Astrocyte of the hippocampus (primary cell): ENCODE measurements around the gene CFAP410.
"Not testable (repeated sequence)": the region's sequence is repeated elsewhere in the genome, so short reads cannot be mapped to it uniquely, and the experiment has no call there.

Experiments used
- DNase-seq: peaks from one replicate; pipeline ENCODE4 v3.0.0; 2011; ENCODE audit warnings: low read depth, low spot score

The CFAP410 gene

DNA sequence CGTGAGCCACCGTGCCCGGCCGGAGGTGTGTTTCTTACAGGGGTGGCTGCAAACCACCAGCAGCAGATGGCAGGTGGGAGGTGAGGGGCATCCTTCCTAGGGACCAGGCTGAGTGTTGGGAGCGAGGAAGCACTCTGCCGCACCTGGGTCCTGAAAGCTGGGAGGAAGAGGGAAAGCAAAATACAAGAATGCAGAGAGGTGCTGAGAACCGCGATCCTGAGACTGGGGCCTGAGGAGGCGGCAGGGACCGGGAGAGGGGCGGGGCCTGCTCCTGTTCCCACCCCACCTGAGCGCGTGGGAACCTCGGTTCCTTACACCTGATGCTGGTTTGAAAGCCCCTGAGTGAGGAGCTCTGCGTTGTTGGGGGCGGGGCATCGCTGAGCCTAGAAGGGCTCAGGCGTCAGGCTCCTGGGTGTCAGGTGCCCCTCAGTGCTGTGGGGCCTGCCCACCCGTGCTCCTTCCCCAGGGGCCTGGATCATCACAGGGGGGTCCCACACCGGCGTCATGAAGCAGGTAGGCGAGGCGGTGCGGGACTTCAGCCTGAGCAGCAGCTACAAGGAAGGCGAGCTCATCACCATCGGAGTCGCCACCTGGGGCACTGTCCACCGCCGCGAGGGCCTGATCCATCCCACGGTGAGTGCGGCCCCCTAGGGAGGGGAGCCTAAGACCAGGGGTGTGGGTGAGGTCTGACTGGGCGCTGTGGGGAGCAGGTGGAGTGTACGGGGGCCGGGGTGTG, 29.7 kb upstream of the CFAP410 start:
- no peak for DNase-seq

DNA sequence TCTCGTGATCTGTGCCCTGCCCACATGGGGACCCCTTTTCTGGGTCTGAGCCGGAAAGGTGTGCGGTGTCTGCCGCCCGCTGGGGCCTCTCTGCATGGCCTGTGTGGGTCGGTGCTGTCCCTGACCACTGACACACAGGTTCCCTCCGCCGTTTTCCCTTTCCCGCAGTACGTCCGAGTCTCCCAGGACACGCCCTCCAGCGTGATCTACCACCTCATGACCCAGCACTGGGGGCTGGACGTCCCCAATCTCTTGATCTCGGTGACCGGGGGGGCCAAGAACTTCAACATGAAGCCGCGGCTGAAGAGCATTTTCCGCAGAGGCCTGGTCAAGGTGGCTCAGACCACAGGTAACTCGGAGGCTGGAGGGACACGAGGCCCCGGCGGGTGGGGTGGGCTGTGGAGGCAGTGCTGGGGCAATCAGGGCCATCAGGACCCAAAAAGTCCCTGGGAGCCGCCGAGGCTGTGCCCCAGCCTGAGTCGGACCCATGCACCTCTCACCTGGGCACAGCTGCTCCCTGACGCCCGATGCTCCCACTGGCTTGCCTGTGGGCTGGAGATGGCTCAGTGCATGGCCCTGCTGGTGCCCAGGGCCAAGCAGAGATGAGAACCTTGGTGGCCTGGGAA, 27.5 kb upstream of the CFAP410 start:
- DNase-seq: no peak

DNA sequence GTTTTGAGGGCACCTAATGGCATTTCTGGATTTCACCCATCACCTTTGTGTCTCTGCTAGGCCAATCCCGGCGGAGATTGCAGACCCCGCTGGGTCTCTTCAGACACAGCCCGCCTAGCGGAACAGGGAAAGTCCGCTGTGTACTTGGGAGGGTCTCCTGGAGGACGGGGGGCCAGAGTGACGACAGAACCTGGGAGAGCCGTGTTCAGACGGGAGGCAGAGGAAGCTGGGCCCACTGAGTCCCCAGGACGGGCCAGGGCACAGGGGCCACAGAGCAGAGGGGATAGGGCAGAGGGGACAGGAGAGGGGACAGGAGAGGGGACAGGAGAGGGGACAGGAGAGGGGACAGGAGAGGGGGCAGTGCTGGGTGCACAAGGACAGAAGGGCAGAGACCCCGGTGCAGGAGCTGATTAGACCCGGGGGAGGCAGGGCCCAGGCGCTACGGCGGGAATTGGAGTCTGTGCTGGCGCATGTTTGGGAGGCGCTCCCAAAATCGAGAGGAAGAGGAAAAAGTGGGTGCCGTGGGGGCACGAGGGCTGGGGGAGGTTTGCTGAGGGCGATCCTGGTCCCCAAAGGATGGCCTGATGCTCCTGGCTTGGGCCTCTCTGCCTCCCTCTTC, 26.9 kb upstream of the CFAP410 start:
- no peak for DNase-seq

DNA sequence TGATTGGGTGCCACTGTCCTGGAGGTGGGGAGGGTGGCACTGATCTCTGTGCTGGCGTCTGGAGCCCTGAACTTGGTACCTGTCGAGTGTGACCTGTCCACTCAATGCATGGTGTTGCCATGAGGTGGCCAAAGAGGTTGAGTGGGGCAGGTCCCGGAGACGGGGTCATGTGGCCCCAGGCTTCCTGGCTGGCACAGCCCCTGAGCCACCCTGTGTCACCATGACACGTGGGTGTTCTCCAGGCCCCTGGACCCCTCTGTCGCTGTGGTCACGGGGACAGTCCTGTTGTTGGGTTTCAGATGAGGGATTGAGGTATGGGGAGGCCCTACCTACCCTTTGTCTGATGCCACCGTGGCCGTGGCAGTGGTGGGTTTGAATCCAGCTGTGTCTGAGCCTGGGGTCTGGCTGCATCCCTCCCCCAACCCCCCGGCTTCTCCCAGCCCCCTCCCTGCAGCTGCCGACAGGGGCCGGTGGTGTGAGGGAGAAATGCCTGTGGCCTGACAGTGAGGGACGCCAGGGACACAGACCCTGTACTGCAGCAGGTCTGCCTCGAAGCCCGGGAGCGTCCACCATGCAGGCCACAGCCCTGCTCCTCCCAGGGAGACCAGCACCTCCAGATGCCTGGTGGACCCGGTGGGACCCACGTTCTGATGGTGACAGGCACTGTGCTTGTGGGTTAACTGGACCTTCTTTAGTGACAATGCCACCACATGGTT, 26.2 kb upstream of the CFAP410 start:
- DNase-seq: no peak

DNA sequence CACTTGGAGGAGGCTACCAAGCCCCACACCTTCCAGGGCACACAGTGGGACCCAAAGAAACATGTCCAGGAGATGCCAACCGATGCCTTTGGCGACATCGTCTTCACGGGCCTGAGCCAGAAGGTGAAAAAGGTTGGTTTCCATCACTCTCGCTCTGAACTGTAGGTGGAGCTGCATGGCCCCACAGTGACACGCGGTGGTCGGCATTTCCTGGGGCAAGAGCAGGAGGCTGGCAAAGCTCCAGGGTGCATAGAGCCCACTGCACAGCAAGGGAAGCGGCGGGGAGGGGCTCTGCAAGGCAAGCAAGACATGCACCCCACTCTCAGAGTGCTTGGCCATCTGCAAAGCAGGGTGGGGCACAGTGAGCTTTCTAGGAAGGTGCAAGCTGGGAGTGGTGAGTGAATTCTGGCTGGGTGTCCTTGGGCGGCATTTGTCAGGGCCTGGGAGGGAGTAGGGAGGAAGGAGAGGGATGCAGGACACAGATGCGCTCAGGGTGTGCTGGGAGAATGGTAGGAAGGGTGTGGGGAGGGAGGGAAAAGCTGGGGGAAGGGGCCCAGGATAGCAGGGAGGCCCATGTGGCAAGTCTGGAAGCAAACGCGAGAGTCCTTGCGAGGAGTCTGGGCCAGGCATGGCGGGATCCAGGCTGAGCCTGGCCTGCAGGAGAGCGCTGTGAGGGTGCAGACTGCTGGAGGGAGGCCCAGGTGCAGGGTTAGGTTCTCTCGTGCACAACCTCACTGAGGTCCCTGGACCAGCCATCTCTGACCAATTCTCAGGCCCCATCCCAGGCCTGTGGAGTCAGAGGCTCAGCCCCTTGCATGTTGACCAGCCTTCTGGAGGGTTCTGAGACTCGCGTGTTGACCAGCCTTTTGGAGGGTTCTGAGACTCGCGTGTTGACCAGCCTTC, 25.2 kb upstream of the CFAP410 start:
- no peak for DNase-seq

DNA sequence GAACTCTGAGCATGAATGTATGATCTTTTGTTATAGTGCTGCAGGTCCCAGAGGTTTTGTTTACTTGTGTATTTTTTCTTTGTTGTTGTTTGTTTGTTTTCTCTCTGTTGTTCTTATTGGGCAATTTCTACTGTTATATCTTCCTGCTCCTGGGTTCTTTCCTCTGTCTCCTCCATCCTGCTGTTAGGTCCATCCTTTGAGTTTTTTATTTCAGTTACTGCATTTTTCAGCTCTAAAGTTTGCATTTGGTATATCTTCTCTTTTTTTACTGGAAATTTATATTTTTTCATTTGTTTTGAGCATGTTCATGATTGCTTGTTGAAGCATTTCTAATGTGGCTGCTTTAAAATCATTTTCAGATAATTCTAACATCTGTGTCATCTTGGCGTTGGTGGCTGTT, 24.1 kb upstream of the CFAP410 start:
- no peak for DNase-seq

DNA sequence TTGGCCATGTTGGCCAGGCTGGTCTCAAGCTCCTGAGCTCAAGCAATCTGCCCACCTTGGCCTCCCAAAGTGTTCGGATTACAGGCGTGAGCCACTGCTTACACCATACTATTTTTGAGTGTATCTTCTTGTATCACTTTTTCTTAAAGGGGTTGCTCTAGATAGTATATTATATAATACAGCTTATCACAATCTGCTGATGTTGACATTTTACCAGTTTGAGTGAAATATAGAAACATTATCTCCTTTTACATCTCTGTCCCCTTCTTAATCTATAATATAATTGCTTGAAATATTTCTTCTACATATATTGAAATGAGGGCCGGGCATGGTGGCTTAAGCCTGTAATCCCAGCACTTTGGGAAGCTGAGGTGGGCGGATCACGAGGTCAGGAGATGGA, 22.7 kb upstream of the CFAP410 start:
- not testable (repeated sequence) for DNase-seq

DNA sequence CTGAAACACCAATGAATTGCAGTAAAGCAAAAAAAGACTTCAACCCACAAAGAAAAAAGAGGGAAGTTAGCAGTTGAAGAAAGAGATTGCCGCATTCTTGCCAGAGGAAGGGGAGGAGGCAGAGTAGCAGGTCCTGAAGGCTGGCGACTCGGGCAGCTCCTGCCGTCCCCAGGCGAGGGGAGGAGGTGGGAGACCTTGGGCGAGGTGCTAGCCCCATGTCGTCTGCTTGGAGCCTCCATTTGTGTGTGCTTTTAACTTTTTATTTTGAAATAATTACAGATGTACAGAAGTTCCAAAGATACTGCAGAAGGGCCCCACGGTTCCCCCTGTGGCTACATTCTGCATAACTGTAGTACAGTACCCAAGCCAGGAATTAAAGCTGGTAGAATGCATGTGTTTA, 21.0 kb upstream of the CFAP410 start:
- DNase-seq: no peak

DNA sequence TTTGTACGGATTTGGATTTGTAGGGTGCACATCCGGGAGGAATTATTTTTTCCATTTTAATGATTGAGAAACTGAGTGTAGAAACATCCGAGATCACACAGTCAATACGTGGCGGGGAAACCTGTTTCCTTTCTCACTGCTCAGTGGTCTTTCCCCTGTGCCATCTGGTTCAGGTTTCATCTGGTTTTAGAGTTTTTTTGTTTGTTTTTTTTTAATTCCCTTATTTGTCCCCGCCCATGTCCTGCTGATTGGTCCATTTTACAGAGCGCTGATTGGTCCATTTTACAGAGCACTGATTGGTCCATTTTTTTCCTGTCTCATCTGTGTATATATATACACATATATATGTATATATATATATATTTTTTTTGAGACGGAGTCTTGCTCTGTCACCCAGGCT, 20.2 kb upstream of the CFAP410 start:
- DNase-seq: no peak

DNA sequence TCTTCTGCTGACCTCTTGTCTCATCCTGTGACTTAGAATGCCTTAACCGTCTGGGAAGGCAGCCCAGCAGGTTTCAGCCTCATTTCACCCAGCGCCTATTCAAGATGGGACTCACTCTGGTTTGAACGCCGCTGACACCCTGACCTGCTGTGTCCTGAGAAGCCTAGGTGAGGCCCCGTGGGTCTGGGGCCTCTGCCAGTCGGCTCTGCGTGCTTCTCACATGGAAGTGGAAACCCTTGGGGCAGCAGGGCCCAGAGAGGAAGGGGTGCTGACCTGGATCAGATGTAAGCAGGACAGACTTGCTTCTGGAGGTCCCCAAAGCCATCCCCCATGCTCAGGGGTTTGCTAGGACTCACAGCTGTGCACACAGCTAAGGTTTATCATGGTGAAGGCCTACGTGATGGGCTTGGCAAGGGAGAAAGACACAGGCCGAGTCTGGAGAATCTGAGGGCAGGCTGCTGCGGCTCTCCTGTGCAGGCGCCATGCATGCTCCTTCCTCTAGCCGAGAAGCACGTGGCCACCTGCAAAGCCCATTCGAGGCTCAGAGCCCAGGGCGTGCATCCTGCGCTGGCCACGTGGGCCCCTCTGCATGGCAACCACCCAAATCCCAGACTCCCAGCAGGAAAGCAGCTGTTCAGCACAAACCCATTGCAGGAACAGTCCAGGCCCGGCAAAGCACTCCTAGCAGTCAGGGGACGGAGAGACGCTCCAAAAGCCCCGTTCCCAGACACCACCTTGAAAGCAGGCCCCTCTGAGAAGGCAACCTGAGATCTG, 18.1 kb upstream of the CFAP410 start:
- no peak for DNase-seq

DNA sequence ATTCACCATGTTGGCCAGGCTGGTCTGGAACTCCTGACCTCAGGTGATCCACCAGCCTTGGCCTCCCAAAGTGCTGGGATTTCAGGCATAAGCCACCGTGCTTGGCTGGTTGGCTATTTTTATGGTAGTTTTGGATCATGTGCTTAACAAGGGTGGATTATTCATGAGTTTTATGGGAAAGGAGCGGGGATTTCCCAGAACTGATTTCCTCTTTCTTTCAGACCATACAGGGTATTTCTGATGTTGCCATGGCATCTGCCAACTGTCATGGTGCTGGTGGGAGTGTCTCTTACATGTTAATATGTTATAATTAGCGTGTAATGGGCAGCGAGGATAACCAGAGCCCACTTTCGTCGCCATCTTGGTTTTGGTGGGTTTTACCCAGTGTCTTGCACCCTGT, 17.4 kb upstream of the CFAP410 start:
- DNase-seq: no peak

DNA sequence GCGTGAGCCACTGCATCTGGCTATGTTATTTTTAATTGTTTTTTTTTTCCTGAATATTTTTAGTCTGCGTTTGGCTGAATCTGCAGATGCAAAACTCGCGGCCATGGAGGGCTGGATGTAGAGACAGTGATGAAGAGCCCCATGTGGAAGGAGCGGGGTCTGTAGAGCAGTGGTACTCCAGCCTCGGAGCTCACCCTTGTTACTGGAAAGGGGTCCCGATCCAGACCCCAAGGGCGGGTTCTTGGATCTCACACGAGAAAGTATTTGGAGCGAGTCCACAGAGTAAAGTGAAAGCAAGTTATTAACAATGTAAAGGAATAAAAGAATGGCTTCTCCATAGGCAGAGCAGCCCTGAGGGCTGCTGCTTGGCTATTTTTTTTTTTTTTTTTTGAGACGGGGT, 17.0 kb upstream of the CFAP410 start:
- no peak for DNase-seq

DNA sequence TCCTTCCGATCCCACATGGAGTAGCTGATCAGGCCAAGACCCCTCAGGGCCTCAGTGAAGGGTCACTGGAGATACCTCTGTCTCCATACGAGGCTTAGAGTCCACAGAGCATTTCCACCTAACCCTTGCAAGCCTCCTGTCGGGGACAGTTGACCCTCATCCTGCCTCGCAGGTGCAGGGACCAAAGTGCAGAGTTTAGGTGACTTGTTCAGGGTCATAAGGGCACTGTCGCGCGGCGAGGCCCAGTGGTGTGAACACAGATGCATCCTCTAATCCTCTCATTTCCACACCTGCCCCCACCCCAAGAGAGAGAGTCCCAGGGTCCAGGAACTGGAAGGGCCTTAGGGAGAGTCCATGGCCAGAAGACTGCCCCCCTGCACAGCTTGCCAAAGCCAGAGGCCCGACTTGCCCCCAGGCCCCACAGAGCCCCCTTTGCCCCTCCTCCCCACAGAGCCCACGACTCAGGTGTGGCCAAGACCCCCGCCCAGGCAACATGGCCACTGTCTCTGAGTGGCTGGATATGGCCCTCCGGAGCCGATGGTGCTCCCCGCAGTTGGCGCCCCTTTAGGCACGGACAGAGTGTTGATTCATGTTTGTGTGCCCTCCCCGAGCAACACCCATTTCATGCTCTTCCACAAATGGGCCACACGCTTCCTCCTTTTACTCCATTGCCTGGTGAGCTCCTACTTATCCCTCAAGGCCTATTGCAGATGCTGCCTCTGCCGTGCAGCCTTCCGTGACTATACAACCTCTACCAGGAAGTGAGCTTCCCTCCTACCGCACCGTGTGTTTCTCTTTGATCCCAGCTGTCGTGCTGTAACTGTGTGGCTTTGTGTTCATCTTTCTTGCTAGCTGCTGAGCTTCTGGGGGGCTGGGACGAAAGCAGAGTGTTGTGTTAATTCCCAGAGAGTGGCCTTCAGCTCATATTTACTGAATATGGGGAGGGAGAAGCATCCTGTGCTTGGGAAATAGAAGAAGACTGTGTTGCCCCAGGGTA, 15.9 kb upstream of the CFAP410 start:
- DNase-seq: no peak

DNA sequence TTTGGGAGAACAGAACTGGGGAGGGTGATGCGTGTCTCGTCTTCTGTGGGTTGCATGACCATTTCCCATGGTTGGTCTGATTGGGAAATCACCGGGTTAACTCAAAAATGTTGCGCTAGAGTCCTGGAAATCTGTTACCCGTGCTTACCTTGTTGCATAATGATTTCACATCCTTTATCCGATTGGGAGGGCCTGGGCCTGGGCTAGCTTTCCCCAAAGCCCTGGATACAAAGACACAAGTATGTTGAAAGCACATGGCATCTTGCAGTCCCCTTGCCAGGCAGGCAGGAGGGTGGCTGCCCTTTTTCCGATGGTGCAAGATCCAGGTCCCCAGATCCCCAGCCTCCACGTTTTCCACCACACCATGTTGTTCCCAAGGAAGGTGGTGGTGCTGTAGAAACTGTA, 14.8 kb upstream of the CFAP410 start:
- DNase-seq: no peak

DNA sequence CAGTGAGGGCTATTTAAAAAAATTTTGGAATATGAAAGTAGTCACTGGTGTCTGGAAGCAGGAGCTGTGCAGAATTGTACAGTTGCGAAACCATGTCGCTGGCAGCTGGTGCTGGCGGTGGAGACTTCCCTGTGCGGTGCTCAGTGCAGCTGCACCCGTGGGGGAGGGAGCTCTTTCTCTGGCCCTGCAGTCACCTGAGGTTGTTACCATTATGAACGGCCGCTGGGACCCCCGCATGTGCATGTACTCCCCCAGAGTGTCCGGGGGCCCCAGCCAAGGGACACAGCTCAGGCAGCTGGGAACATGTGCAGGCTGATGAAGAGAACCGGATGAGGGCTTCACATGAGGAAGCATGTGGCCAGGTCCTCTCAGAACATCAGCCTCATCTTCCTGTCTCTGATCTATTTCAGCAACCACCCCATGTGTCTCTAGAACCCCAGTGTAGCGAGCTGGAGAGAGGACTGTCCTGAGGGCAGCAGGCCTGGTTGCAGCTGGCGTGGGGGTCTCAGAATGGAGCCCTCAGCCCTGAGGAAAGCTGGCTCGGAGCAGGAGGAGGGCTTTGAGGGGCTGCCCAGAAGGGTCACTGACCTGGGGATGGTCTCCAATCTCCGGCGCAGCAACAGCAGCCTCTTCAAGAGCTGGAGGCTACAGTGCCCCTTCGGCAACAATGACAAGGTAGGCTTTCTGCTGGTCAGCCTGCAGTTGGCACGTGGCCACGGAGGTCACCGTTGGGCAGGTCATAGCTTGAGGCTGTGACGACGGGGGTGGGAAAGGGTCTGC, 14.2 kb upstream of the CFAP410 start, which contains the start of gene TRPM2:
Gene TRPM2, plus strand, starts transcription at position 431 of the 780 bp plus-strand sequence. Its CDS starts 80 bp downstream, at position 511.
- no peak for DNase-seq

DNA sequence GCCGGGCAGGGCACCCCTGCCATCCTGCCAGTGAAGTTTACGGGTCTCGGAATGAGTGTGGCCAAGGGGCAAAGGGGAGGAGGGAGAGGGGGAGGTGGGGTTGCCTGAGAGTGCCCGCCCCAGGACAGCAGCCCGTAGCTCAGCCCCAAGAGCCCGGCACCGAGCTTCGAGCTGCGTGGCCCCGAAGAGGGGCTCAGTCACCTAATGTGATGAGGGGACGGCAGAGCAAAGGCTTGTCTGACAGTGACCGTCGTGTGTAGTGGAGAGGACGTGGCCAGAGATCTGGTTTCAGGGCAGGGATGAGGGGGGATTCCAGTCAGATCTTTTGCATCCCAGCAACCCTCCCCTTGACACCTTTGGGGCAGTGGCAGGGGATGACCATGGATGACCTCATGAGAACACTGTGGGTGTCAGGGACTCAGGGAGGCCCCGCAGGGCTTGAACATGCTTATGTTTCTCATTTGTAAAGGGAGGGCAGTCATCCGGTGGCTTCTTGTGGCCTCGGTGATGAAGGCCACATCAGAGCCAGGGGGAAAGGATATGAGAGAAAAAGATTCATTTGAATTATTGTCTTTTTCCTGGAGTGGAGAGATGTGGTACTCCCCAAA, 13.2 kb upstream of the CFAP410 start:
- DNase-seq: no peak

DNA sequence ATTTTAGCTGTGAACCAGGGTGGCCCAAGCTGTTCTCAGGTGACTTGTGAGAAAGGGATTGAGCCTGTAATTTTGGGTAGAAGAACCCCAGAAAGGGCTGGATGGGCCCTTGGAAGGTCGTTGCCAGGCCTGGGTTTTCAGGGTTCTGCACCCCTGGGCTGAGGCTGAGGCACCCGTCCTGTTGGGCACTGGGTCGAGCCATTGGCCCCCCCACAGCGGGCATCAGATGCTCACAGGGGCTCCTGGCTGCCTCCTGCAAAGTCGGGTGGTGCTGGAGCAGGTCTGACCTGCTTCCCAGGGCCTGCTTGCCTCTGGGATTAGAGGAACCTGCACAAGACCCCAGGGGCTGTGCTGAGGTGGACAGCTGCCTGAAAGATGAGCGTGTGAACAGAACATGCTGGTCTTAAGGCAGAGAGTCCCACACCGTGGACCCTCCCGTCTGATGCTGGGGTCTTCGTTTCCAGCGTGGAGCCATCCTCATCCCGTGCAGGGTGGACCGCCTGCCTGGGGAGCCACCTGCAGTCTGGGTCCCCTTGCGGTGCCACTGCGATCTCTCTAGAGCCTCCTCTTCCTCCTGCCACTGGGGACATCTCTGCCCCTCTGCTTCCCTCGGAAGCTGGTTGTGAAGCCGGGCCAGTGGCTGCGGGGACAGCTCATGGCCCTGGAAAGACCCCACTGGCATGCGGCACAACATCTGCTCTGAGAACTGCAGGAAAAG, 12.5 kb upstream of the CFAP410 start:
- no peak for DNase-seq
